Right lobe of liver (tissue), 6 donors: ENCODE data around the gene SDHC. TPM values are rescaled to one million over a fixed set of nuclear protein-coding genes. Genes with fewer than 3 reads are reported as not detected.
A peak's percentile ranks its signal among the peaks of the same experiment; 100 is the strongest.

Experiments
- ATAC-seq, 4 donors: fragments of 200-7000 bp; cut with Tn5 transposase; one replicate each; pipeline ENCODE4 v1.9.1; 2020; ENCODE audit warnings: mild to moderate bottlenecking in 4 of 4, moderate library complexity in 4 of 4
- DNase-seq, 3 donors: peaks; one replicate each; pipeline ENCODE4 v3.0.0-alpha.2; 2020
- H3K27ac ChIP-seq, 3 donors: fragments of 200-600 bp; one replicate each; pipeline ENCODE4 v1.8.0; 2022
- H3K27me3 ChIP-seq, 2 donors: fragments of 200-600 bp; one replicate each; pipeline ENCODE4 v1.8.0; 2022
- H3K36me3 ChIP-seq, 4 donors: fragments of 200-600 bp; sonication (generic) in 1 of 4; one replicate each; pipeline versions ENCODE4 v1.5.1 to v1.8.0; 2017 to 2022; ENCODE audit warnings: control low read depth in 1 of 4
- H3K4me1 ChIP-seq, 4 donors: fragments of 200-600 bp; sonication (generic) in 1 of 4; one replicate each; pipeline versions ENCODE4 v1.5.1 to v1.8.0; 2017 to 2022; ENCODE audit warnings: control low read depth in 1 of 4
- H3K4me3 ChIP-seq, 3 donors: fragments of 200-600 bp; one replicate each; pipeline ENCODE4 v1.8.0; 2022
- H3K9me3 ChIP-seq, 4 donors: fragments of 200-600 bp; sonication (generic) in 1 of 4; one replicate each; pipeline versions ENCODE4 v1.5.1 to v1.8.0; 2017 to 2022; ENCODE audit warnings: control low read depth in 1 of 4
- CTCF ChIP-seq, 4 donors: fragments of 200-600 bp in 3 of 4; fragments of 450-650 bp in 1 of 4; IDR thresholded peaks; one replicate each; pipeline versions ENCODE4 v1.5.1 to v1.8.0; 2016 to 2022; ENCODE audit warnings: antibody characterized with exemption in 4 of 4, mild to moderate bottlenecking in 2 of 4
- POLR2A ChIP-seq: fragments of 450-650 bp; IDR thresholded peaks from one replicate; pipeline ENCODE4 v1.6.1; 2017; ENCODE audit warnings: antibody characterized with exemption, mild to moderate bottlenecking
- WGBS: methylation state at CpG from one replicate; pipeline ENCODE4 v1.1.6; 2018; ENCODE audit warnings: low coverage, low lambda C conversion rate; ENCODE audit not compliant: insufficient coverage; ENCODE audit errors: missing lambda C conversion rate; 5-methylcytosine and 5-hydroxymethylcytosine counted together
- intact Hi-C, 2 donors: fragments of 100-400 bp; cut with DNase I; formaldehyde crosslinking; loops; one replicate each; pipeline versions ENCODE4 v1.11.2 to v1.14.1; 2022
- total RNA-seq, 6 experiments: library from RNA; depleted of rRNA in 2 of 6; stranded (reverse); fragments of >200 nt in 2 of 6; fragmentation: NEBNext Ultra II Directional in 3 of 6; extraction: Animal tissue kit (Norgen Biotek cat#: 25700) in 3 of 6; gene quantifications; one replicate each; pipeline versions ENCODE4 v1.1.0 to v1.2.4, GENCODE V29; 2016 to 2023
- donor health status: DM: no; HTN: yes; CAD: no.
- donor health status: DM: no; HTN: no; CAD: no.
- donor health status: DM: no; HTN: no; CAD: no.
- donor health status: DM: no; HTN: yes; CAD: no.
- donor health status: DM: no; HTN: yes; CAD: no.

Gene SDHC
- total RNA-seq, 6 experiments from 2014 or later: 167 to 282 (median 235) TPM

- TF ChIP-seq POLR2A (no peak), CTCF (IDR thresholded peaks at IDR 0.05) (no peak)
- Histone ChIP-seq H3K9me3 (no peaks in the 10 kb centered on the region), H3K27ac (no peak overlapping the region), H3K36me3 (peaks cover 0 to 64% (median 26%) of the 10 kb centered on the region in 4 donors), H3K4me1 (peaks cover 0 to 2% (median 0%) of the 10 kb centered on the region in 4 donors), H3K4me3 (no peak overlapping the region), H3K27me3 (no peaks in the 10 kb centered on the region)
- intact Hi-C loops: no loop called here
- ATAC-seq (no peak), DNase-seq (no peak)
- WGBS: 89% methylated on average over 9 of the region's 9 CpGs
Observed at GRCh38 chr1:161333166-161333565, 19.0 kb downstream of the SDHC start.

GRCh38 chr1:161335796-161336195, 21.6 kb downstream of the SDHC start:
- TF ChIP-seq CTCF (IDR thresholded peaks at IDR 0.05): no peak
- TF ChIP-seq POLR2A: no peak
- Histone ChIP-seq H3K4me1 (no peaks in the 10 kb centered on the region), H3K27me3 (no peaks in the 10 kb centered on the region), H3K4me3 (no peak overlapping the region), H3K9me3 (no peaks in the 10 kb centered on the region), H3K36me3 (peaks cover 0 to 49% (median 17%) of the 10 kb centered on the region in 4 donors), H3K27ac (no peak overlapping the region)
- intact Hi-C loops: no loop called here
- 67% methylated on average over 3 of the region's 3 CpGs for WGBS
- ATAC-seq (peak in 1 of 4 donors; percentile 56), DNase-seq (no peak)

- ATAC-seq (no peak), DNase-seq (no peak)
- intact Hi-C loops: no loop called here
- Histone ChIP-seq H3K27me3 (no peaks in the 10 kb centered on the region), H3K4me1 (no peaks in the 10 kb centered on the region), H3K36me3 (peaks cover 0 to 35% (median 26%) of the 10 kb centered on the region in 4 donors), H3K27ac (no peak overlapping the region), H3K4me3 (no peak overlapping the region), H3K9me3 (no peaks in the 10 kb centered on the region)
- no peak for TF ChIP-seq CTCF (IDR thresholded peaks at IDR 0.05)
- no peak for TF ChIP-seq POLR2A
- WGBS: 86% methylated on average over 1 of the region's 2 CpGs
Observed at GRCh38 chr1:161342177-161342576, 28.0 kb downstream of the SDHC start.

- H3K4me1 ChIP-seq: no peaks in the 10 kb centered on the region
- WGBS: 90% methylated on average over 5 of the region's 5 CpGs
- H3K27me3 ChIP-seq: no peaks in the 10 kb centered on the region
- H3K4me3 ChIP-seq: no peak overlapping the region
- TF ChIP-seq CTCF (IDR thresholded peaks at IDR 0.05): no peak
- TF ChIP-seq POLR2A: no peak
- intact Hi-C loops: no loop called here
- DNase-seq (no peak), ATAC-seq (no peak)
- no peaks in the 10 kb centered on the region for H3K9me3 ChIP-seq
- no peak overlapping the region for H3K27ac ChIP-seq
- H3K36me3 ChIP-seq: peaks cover 0 to 36% (median 27%) of the 10 kb centered on the region in 4 donors
Observed at GRCh38 chr1:161342821-161343220, 28.6 kb downstream of the SDHC start.

- H3K4me3 ChIP-seq: no peak overlapping the region
- no peak overlapping the region for H3K27ac ChIP-seq
- H3K4me1 ChIP-seq: peaks cover 0 to 5% (median 0%) of the 10 kb centered on the region in 4 donors
- DNase-seq: no peak
- TF ChIP-seq CTCF (IDR thresholded peaks at IDR 0.05) (no peak), POLR2A (no peak)
- intact Hi-C loops: no loop called here
- peak in 1 of 4 donors; percentile 16 for ATAC-seq
- no peaks in the 10 kb centered on the region for H3K9me3 ChIP-seq
- 77% methylated on average over 1 of the region's 1 CpG for WGBS
- H3K36me3 ChIP-seq: peaks cover 0 to 4% (median 2%) of the 10 kb centered on the region in 4 donors
- no peaks in the 10 kb centered on the region for H3K27me3 ChIP-seq
Observed at GRCh38 chr1:161350671-161351070, 36.5 kb downstream of the SDHC start.
